ENCODE measurements around the gene MED15.

GRCh38 chr22:20566420-20567260 lies 59.2 kb downstream of the MED15 start:
- TF ChIP-seq POLR2AphosphoS5 (IDR thresholded peaks at IDR 0.05): no peak
- no peak for TF ChIP-seq POLR2A (IDR thresholded peaks at IDR 0.05)
- no peak for TF ChIP-seq CTCF (IDR thresholded peaks at IDR 0.05)
